ENCODE data around the gene SCML1.

DNA sequence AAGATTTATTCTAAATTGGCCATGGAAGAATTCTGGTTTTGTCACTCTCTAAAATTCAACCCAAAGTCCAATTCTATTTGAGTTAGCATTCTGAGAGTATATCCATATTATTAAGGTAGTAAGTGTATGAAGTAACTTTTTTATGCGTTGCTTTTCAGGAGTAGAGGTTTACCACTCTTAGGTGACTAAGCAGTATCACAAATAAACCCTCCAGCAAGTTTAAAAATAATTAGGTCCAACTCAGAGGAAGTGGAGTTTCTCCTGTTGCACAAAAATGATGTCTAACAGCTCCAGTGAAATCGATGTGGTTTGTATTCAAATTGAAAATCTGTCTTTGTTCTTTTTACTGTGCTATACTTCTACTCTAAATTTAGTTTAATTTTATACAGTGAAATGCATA is 6.6 kb downstream of the SCML1 start:
- no peak for TF ChIP-seq TAF1 (IDR thresholded peaks at IDR 0.05; ENCODE audit: low read depth)
- TF ChIP-seq CREB1 (IDR thresholded peaks at IDR 0.05; ENCODE audit: low read depth), result no peak
- TF ChIP-seq RAD21 (IDR thresholded peaks at IDR 0.05; ENCODE audit: low read depth), result no peak
- no peak for TF ChIP-seq EP300 (IDR thresholded peaks at IDR 0.05; ENCODE audit: borderline replicate concordance)
- TF ChIP-seq YY1 (IDR thresholded peaks at IDR 0.05; ENCODE audit: low read depth), result no peak
- TF ChIP-seq EGR1 (IDR thresholded peaks at IDR 0.05), result no peak
- TF ChIP-seq, protein P1, sequence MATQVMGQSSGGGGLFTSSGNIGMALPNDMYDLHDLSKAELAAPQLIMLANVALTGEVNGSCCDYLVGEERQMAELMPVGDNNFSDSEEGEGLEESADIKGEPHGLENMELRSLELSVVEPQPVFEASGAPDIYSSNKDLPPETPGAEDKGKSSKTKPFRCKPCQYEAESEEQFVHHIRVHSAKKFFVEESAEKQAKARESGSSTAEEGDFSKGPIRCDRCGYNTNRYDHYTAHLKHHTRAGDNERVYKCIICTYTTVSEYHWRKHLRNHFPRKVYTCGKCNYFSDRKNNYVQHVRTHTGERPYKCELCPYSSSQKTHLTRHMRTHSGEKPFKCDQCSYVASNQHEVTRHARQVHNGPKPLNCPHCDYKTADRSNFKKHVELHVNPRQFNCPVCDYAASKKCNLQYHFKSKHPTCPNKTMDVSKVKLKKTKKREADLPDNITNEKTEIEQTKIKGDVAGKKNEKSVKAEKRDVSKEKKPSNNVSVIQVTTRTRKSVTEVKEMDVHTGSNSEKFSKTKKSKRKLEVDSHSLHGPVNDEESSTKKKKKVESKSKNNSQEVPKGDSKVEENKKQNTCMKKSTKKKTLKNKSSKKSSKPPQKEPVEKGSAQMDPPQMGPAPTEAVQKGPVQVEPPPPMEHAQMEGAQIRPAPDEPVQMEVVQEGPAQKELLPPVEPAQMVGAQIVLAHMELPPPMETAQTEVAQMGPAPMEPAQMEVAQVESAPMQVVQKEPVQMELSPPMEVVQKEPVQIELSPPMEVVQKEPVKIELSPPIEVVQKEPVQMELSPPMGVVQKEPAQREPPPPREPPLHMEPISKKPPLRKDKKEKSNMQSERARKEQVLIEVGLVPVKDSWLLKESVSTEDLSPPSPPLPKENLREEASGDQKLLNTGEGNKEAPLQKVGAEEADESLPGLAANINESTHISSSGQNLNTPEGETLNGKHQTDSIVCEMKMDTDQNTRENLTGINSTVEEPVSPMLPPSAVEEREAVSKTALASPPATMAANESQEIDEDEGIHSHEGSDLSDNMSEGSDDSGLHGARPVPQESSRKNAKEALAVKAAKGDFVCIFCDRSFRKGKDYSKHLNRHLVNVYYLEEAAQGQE (IDR thresholded peaks at IDR 0.05; ENCODE audit: low read depth), result no peak
- no peak for TF ChIP-seq FOXM1 (IDR thresholded peaks at IDR 0.05; ENCODE audit: borderline replicate concordance, low read depth)
- no peak for TF ChIP-seq TEAD4 (IDR thresholded peaks at IDR 0.05)
- TF ChIP-seq, protein P2, sequence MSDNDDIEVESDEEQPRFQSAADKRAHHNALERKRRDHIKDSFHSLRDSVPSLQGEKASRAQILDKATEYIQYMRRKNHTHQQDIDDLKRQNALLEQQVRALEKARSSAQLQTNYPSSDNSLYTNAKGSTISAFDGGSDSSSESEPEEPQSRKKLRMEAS (IDR thresholded peaks at IDR 0.05), result no peak
- TF ChIP-seq NFIC (IDR thresholded peaks at IDR 0.05), result no peak
- TF ChIP-seq, protein P3, sequence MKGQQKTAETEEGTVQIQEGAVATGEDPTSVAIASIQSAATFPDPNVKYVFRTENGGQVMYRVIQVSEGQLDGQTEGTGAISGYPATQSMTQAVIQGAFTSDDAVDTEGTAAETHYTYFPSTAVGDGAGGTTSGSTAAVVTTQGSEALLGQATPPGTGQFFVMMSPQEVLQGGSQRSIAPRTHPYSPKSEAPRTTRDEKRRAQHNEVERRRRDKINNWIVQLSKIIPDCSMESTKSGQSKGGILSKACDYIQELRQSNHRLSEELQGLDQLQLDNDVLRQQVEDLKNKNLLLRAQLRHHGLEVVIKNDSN (IDR thresholded peaks at IDR 0.05), result no peak
- no peak for TF ChIP-seq TCF12 (IDR thresholded peaks at IDR 0.05; ENCODE audit: low read depth)
